Measurements from ENCODE around the gene TRMT2A. TPM values are rescaled to one million over a fixed set of nuclear protein-coding genes. Genes with fewer than 3 reads are reported as not detected.

TRMT2A gene
- total RNA-seq, 1 experiment from 2014 or later, result 66.7 TPM

GRCh38 chr22:20088263-20088648, 28.8 kb downstream of the TRMT2A start:
- Histone ChIP-seq H3K27ac (ENCODE audit: low read length) (no peak overlapping the region), H3K27me3 (ENCODE audit: control insufficient read depth, insufficient read depth, low read length) (no peaks in the 10 kb centered on the region), H3K4me1 (ENCODE audit: control insufficient read depth, insufficient read depth, low read length) (peaks cover 7% of the 10 kb centered on the region; the same call in 1 of the 2 replicates), H3K36me3 (ENCODE audit: control insufficient read depth, insufficient read depth, low read length) (peaks cover 7% of the 10 kb centered on the region), H3K9me3 (ENCODE audit: control insufficient read depth, insufficient read depth, low read depth, low read length) (no peaks in the 10 kb centered on the region), H3K4me3 (ENCODE audit: low read depth in 2 of 2, low read length in 2 of 2) (no peak overlapping the region)
- ATAC-seq, result no peak
- ChIA-PET CTCF (no interaction called here), POLR2A (no interaction called here)
- TF ChIP-seq POLR2AphosphoS5 (IDR thresholded peaks at IDR 0.05; ENCODE audit: low read depth, low read length), result no peak
- TF ChIP-seq SIN3A (IDR thresholded peaks at IDR 0.05; ENCODE audit: borderline replicate concordance, insufficient read depth, low read depth, low read length), result no peak
- TF ChIP-seq REST (IDR thresholded peaks at IDR 0.05; ENCODE audit: insufficient read depth in 1 of 2, low read depth in 2 of 2, low read length in 1 of 2), result no peak
- TF ChIP-seq CTCF (IDR thresholded peaks at IDR 0.05), result no peak
- no peak for TF ChIP-seq TCF7L2 (IDR thresholded peaks at IDR 0.05; ENCODE audit: low read depth, low read length)
- DNase-seq (ENCODE audit: low read depth, low spot score), result no peak
- intact Hi-C loops (cut with micrococcal nuclease; ENCODE audit: unreplicated experiment) (no loop called here), in situ Hi-C loops (cut with HindIII; ENCODE audit: low pct_unique_long_range_greater_than_20kb, low sequenced_read_pairs) (no loop called here)
- no TSS peak for BruUV-seq (replicated peaks)

- H3K4me1 ChIP-seq (ENCODE audit: control insufficient read depth, insufficient read depth, low read length), result peaks cover 7% of the 10 kb centered on the region; the same call in 1 of the 2 replicates
- DNase-seq (ENCODE audit: low read depth, low spot score), result no peak
- ATAC-seq, result no peak
- no peak overlapping the region for H3K27ac ChIP-seq (ENCODE audit: low read length)
- no peak for TF ChIP-seq REST (IDR thresholded peaks at IDR 0.05; ENCODE audit: insufficient read depth in 1 of 2, low read depth in 2 of 2, low read length in 1 of 2)
- no peak for TF ChIP-seq CTCF (IDR thresholded peaks at IDR 0.05)
- TF ChIP-seq POLR2AphosphoS5 (IDR thresholded peaks at IDR 0.05; ENCODE audit: low read depth, low read length), result no peak
- no peak for TF ChIP-seq SIN3A (IDR thresholded peaks at IDR 0.05; ENCODE audit: borderline replicate concordance, insufficient read depth, low read depth, low read length)
- TF ChIP-seq TCF7L2 (IDR thresholded peaks at IDR 0.05; ENCODE audit: low read depth, low read length), result no peak
- H3K9me3 ChIP-seq (ENCODE audit: control insufficient read depth, insufficient read depth, low read depth, low read length), result no peaks in the 10 kb centered on the region
- in situ Hi-C loops (cut with HindIII; ENCODE audit: low pct_unique_long_range_greater_than_20kb, low sequenced_read_pairs) (no loop called here), intact Hi-C loops (cut with micrococcal nuclease; ENCODE audit: unreplicated experiment) (no loop called here)
- H3K4me3 ChIP-seq (ENCODE audit: low read depth in 2 of 2, low read length in 2 of 2), result no peak overlapping the region
- ChIA-PET POLR2A (no interaction called here), CTCF (no interaction called here)
- peaks cover 7% of the 10 kb centered on the region for H3K36me3 ChIP-seq (ENCODE audit: control insufficient read depth, insufficient read depth, low read length)
- no TSS peak for BruUV-seq (replicated peaks)
- H3K27me3 ChIP-seq (ENCODE audit: control insufficient read depth, insufficient read depth, low read length), result no peaks in the 10 kb centered on the region
Measured at GRCh38 chr22:20087319-20088262, 29.4 kb downstream of the TRMT2A start.

All from Panc1 (cell line).